ENCODE measurements around the gene CTPS2. TPM values are rescaled to one million over a fixed set of nuclear protein-coding genes. Genes with fewer than 3 reads are reported as not detected.

Gene CTPS2
- total RNA-seq, 1 experiment from 2014 or later = 9.6 TPM

- TF ChIP-seq ZBTB33 (IDR thresholded peaks at IDR 0.05; ENCODE audit: extremely low read depth, insufficient replicate concordance, low read length) = no peak
- no peak for TF ChIP-seq ELF1 (IDR thresholded peaks at IDR 0.05; ENCODE audit: borderline replicate concordance, low read depth)
- TF ChIP-seq EZH2 (IDR thresholded peaks at IDR 0.05) = no peak
- no peak for TF ChIP-seq EZH2phosphoT487 (IDR thresholded peaks at IDR 0.05; ENCODE audit: borderline replicate concordance)
Observed at GRCh38 chrX:16558489-16558888, 154.0 kb downstream of the CTPS2 start (continued).

- intact Hi-C loops (cut with micrococcal nuclease) = no loop called here
- DNase-seq (ENCODE audit: low read depth, low spot score) = no peak
- ChIA-PET RAD21 (ENCODE audit: low non-redundant PET in 1 of 2, low total read pairs in 2 of 2, uncharacterized antibody in 2 of 2, unreplicated experiment in 2 of 2) (no interaction called here), CTCF (no interaction called here), POLR2A (no interaction called here)
- TF ChIP-seq SP1 (IDR thresholded peaks at IDR 0.05; ENCODE audit: low read depth) = no peak
- no peak overlapping the region for H3K9ac ChIP-seq (ENCODE audit: low read length)
- no peak overlapping the region for H3K4me2 ChIP-seq (ENCODE audit: low read length)
- H3K9me3 ChIP-seq (ENCODE audit: control insufficient read depth in 1 of 2, insufficient read depth in 1 of 2, low read depth in 1 of 2, low read length in 2 of 2) = no peaks in the 10 kb centered on the region
- no peak overlapping the region for H2AFZ ChIP-seq (ENCODE audit: low read depth, low read length, poor library complexity, severe bottlenecking)
- no peak for ATAC-seq
- H4K20me1 ChIP-seq (ENCODE audit: insufficient read depth) = no peaks in the 10 kb centered on the region
- BruUV-seq (replicated peaks) = no TSS peak
- no peak overlapping the region for H3K27ac ChIP-seq (ENCODE audit: low read depth, low read length)
- no peaks in the 10 kb centered on the region for H3K36me3 ChIP-seq (ENCODE audit: control insufficient read depth in 1 of 2, insufficient read depth in 2 of 2, low read length in 2 of 2)
- H3K27me3 ChIP-seq (ENCODE audit: insufficient read depth, low read length) = no peaks in the 10 kb centered on the region
- no peak overlapping the region for H3K4me3 ChIP-seq (replicated peaks in 1 of 2; ENCODE audit: low read depth in 1 of 2, low read length in 2 of 2)
- H3K4me1 ChIP-seq (ENCODE audit: control insufficient read depth in 1 of 2, insufficient read depth in 2 of 2, low read length in 2 of 2) = no peaks in the 10 kb centered on the region
- H3K9me2 ChIP-seq (ENCODE audit: insufficient read depth) = no peaks in the 10 kb centered on the region
- no peaks in the 10 kb centered on the region for H3K79me2 ChIP-seq (ENCODE audit: insufficient read depth, low read length)
Observed at GRCh38 chrX:16552546-16552945, 159.9 kb downstream of the CTPS2 start.

GRCh38 chrX:16547644-16548043 lies 164.8 kb downstream of the CTPS2 start:
- CTCF ChIA-PET = no interaction called here
- no peak for TF ChIP-seq ATF3 (IDR thresholded peaks at IDR 0.05)
- TF ChIP-seq CEBPB (IDR thresholded peaks at IDR 0.05; ENCODE audit: low read depth) = no peak
- RAD21 ChIA-PET (ENCODE audit: low non-redundant PET in 1 of 2, low total read pairs in 2 of 2, uncharacterized antibody in 2 of 2, unreplicated experiment in 2 of 2) = no interaction called here
- H3K4me2 ChIP-seq (ENCODE audit: low read length) = no peak overlapping the region
- H3K9me3 ChIP-seq (ENCODE audit: control insufficient read depth in 1 of 2, insufficient read depth in 1 of 2, low read depth in 1 of 2, low read length in 2 of 2) = no peaks in the 10 kb centered on the region
- H3K9me2 ChIP-seq (ENCODE audit: insufficient read depth) = no peaks in the 10 kb centered on the region
- no peak overlapping the region for H3K27ac ChIP-seq (ENCODE audit: low read depth, low read length)
- no peaks in the 10 kb centered on the region for H3K36me3 ChIP-seq (ENCODE audit: control insufficient read depth in 1 of 2, insufficient read depth in 2 of 2, low read length in 2 of 2)
- POLR2A ChIA-PET = no interaction called here
- no peak overlapping the region for H2AFZ ChIP-seq (ENCODE audit: low read depth, low read length, poor library complexity, severe bottlenecking)
- H3K4me1 ChIP-seq (ENCODE audit: control insufficient read depth in 1 of 2, insufficient read depth in 2 of 2, low read length in 2 of 2) = no peaks in the 10 kb centered on the region
- H3K4me3 ChIP-seq (replicated peaks in 1 of 2; ENCODE audit: low read depth in 1 of 2, low read length in 2 of 2) = no peak overlapping the region
- H3K27me3 ChIP-seq (ENCODE audit: insufficient read depth, low read length) = no peaks in the 10 kb centered on the region
- ATAC-seq (no peak), DNase-seq (ENCODE audit: low read depth, low spot score) (no peak)
- H4K20me1 ChIP-seq (ENCODE audit: insufficient read depth) = no peaks in the 10 kb centered on the region
- BruUV-seq (replicated peaks) = no TSS peak
- no peaks in the 10 kb centered on the region for H3K79me2 ChIP-seq (ENCODE audit: insufficient read depth, low read length)
- H3K9ac ChIP-seq (ENCODE audit: low read length) = no peak overlapping the region
- intact Hi-C loops (cut with micrococcal nuclease) = no loop called here

Data from HCT116 (cell line).